Heart right ventricle (tissue), 16 donors: ENCODE data around the gene TSR1. TPM values are rescaled to one million over a fixed set of nuclear protein-coding genes. Genes with fewer than 3 reads are reported as not detected.
A peak's percentile ranks its signal among the peaks of the same experiment; 100 is the strongest.

Experiments
- ATAC-seq, 8 donors: fragments of 200-7000 bp; cut with Tn5 transposase; one replicate each; pipeline ENCODE4 v1.9.1; 2020; ENCODE audit warnings: mild to moderate bottlenecking in 8 of 8, moderate library complexity in 8 of 8, moderate number of reproducible peaks in 1 of 8
- DNase-seq, 2 donors: peaks; one replicate each; pipeline ENCODE4 v3.0.0-alpha.2; 2020
- H3K27ac ChIP-seq, 10 donors: fragments of 200-600 bp; sonication (generic) in 2 of 10; one replicate each; pipeline versions ENCODE4 v1.5.0 to v1.8.0; 2020 to 2022; ENCODE audit warnings: mild to moderate bottlenecking in 3 of 10
- H3K27me3 ChIP-seq, 7 donors: fragments of 200-600 bp; one replicate each; pipeline ENCODE4 v1.8.0; 2021 to 2022; ENCODE audit warnings: mild to moderate bottlenecking in 2 of 7
- H3K36me3 ChIP-seq, 9 donors: fragments of 200-600 bp; sonication (generic) in 1 of 9; one replicate each; pipeline versions ENCODE4 v1.5.0 to v1.8.0; 2020 to 2022; ENCODE audit warnings: mild to moderate bottlenecking in 2 of 9
- H3K4me1 ChIP-seq, 9 donors: fragments of 200-600 bp; sonication (generic) in 1 of 9; one replicate each; pipeline versions ENCODE4 v1.5.0 to v1.8.0; 2020 to 2022; ENCODE audit warnings: mild to moderate bottlenecking in 4 of 9
- H3K4me3 ChIP-seq, 10 donors: fragments of 200-600 bp; sonication (generic) in 2 of 10; one replicate each; pipeline versions ENCODE4 v1.5.0 to v1.8.0; 2020 to 2022; ENCODE audit warnings: mild to moderate bottlenecking in 7 of 10, moderate library complexity in 2 of 10
- H3K9me3 ChIP-seq, 11 donors: fragments of 200-600 bp in 10 of 11; sonication (generic) in 2 of 11; one replicate each; pipeline versions ENCODE4 v1.5.0 to v1.8.0; 2013 to 2022; ENCODE audit warnings: mild to moderate bottlenecking in 2 of 11, control low read depth in 1 of 11, moderate library complexity in 1 of 11
- WGBS, 2 donors: extraction: QIAGEN DNeasy Blood & Tissue Kit; methylation state at CpG; one replicate each; pipeline ENCODE4 v1.1.7; 2013; ENCODE audit warnings: inconsistent platforms in 1 of 2; 5-methylcytosine and 5-hydroxymethylcytosine counted together
- intact Hi-C, 10 donors: fragments of 100-400 bp; cut with DNase I; formaldehyde crosslinking; loops; one replicate each; pipeline versions ENCODE4 v1.11.1 to v1.14.2; 2022
- long read RNA-seq, 3 donors: library from polyadenylated mRNA; unstranded; transcript quantifications; one replicate each; pipeline ENCODE4 v2.0.0, GENCODE V29; 2020 to 2021
- polyA plus RNA-seq, 2 donors: library from polyadenylated mRNA; stranded (reverse); fragments of 200-250 nt; gene quantifications; one replicate each; pipeline ENCODE4 v1.2.3, GENCODE V29; 2013
- total RNA-seq, 10 donors: library from RNA; stranded (reverse); fragmentation: NEBNext Ultra II Directional in 3 of 10; extraction: Animal tissue kit (Norgen Biotek cat#: 25700) in 3 of 10; gene quantifications; one replicate each; pipeline versions ENCODE4 v1.2.1 to v1.2.4, GENCODE V29; 2021 to 2023
- TF ChIP-seq, protein P1 (sequence below), 9 donors: fragments of 200-600 bp; sonication (generic) in 2 of 9; IDR thresholded peaks; one replicate each; pipeline versions ENCODE4 v1.5.0 to v1.8.0; 2021 to 2022; ENCODE audit warnings: antibody characterized with exemption in 9 of 9, mild to moderate bottlenecking in 5 of 9, moderate library complexity in 1 of 9
- donor health status: Arrhythmogenic right ventricular cardiomyopathy.
- donor health status: ischemic (EF 13 %, LVEDD 7.1; RV severe dilation, severe dysfunction).
- donor health status: healthy with polysubstance abuse.
- donor health status: DM: no; HTN: yes; CAD: no.
- donor health status: DM: no; HTN: no; CAD: no.
- donor health status: ischemic (EF 25% LVEDD 6.9; RV normal size, moderate dysfunction).
- donor health status: ischemic (EF 25% LVEDD 5.7; RV mildly dilated, moderate dysfunction).
- donor health status: healthy.
- donor health status: DM: yes; HTN: yes; CAD: no.
- donor health status: Ischemic cardiomyopathy.
- donor health status: ischemic (EF 35%, LVEDD 5.7; RV mildly dilated, moderate dysfunction).
- donor health status: nonischemic (EF 11% LVEDD 7.7; RV severe dilation, severe dysfunction).
- donor health status: DM: yes; HTN: yes; CAD: no.
- donor health status: PGD.
- donor health status: ischemic (EF 29% LVEDD 5.4; RV normal size, mild dysfunction).
- donor health status: nonischemic (EF 23%, LVEDD 6.1; RV moderate dilation, normal function).

Gene TSR1
- total RNA-seq (10 to 100 TPM; 17.9 to 30.5 (median 23.4) TPM), polyA plus RNA-seq (10 to 100 TPM; 12.8 to 15.4 TPM)
- long read RNA-seq, donor 1, full-length matches to known transcripts, result 50 of 66 reads
- long read RNA-seq, donor 1, partial matches to known transcripts, result 7 of 66 reads
- long read RNA-seq, donor 1, other reads (novel, unspliced or antisense), result 9 of 66 reads
- long read RNA-seq, donor 2, full-length matches to known transcripts, result 63 of 78 reads
- long read RNA-seq, donor 2, partial matches to known transcripts, result 5 of 78 reads
- long read RNA-seq, donor 2, other reads (novel, unspliced or antisense), result 10 of 78 reads
- long read RNA-seq, donor 3, full-length matches to known transcripts, result 120 of 163 reads
- long read RNA-seq, donor 3, partial matches to known transcripts, result 17 of 163 reads
- long read RNA-seq, donor 3, other reads (novel, unspliced or antisense), result 26 of 163 reads

DNA sequence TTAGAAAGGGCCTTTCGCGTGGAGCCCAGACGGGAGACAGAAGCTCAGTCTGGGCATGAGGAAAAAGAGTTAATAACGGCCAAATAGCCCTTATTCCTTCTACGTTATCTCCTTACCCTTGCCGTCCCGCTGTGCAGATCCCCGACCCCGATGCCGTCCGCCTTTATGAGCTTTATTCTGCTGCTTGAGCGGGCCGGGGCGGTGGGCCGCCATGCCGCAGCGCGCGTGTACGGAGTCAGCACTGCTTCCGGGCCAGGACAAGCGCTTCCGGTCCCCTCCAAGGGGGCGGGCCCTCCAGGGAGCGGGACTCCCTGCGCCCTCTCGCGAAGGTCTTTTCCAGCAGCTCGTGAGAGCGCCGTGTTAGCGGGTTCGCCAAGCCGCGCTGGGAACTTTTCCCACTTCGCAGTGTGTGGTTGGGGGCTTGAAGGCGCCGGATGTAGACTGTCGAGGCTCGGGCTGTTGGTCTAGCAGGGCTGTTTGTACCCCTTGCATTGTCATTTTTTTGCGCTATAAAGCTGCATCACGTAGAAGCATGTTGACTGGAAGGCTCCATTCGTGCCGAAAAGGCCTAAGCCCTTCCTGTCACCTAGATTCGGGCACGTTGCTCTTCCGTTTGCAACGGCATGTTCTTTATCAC, at the start of gene TSR1:
TSS of gene TSR1 (minus strand) at position 243 of the 637 bp plus-strand sequence. CDS start at position 213, 30 bp downstream.
- peak within 1 kb of the TSS; percentile 63 to 92 (median 86) for H3K27ac ChIP-seq
- H3K27me3 ChIP-seq, result no peaks in the 10 kb centered on the region
- no peaks in the 10 kb centered on the region for H3K9me3 ChIP-seq
- peak within 1 kb of the TSS; percentile 63 to 97 (median 86) for H3K4me3 ChIP-seq
- ATAC-seq (peak; percentile 95 to 99 (median 97)), DNase-seq (peak; percentile 92)
- H3K4me1 ChIP-seq, result peaks cover 7 to 31% (median 25%) of the 10 kb centered on the region in 9 donors
- intact Hi-C loops, result no loop called here
- TF ChIP-seq, protein P1, sequence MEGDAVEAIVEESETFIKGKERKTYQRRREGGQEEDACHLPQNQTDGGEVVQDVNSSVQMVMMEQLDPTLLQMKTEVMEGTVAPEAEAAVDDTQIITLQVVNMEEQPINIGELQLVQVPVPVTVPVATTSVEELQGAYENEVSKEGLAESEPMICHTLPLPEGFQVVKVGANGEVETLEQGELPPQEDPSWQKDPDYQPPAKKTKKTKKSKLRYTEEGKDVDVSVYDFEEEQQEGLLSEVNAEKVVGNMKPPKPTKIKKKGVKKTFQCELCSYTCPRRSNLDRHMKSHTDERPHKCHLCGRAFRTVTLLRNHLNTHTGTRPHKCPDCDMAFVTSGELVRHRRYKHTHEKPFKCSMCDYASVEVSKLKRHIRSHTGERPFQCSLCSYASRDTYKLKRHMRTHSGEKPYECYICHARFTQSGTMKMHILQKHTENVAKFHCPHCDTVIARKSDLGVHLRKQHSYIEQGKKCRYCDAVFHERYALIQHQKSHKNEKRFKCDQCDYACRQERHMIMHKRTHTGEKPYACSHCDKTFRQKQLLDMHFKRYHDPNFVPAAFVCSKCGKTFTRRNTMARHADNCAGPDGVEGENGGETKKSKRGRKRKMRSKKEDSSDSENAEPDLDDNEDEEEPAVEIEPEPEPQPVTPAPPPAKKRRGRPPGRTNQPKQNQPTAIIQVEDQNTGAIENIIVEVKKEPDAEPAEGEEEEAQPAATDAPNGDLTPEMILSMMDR (IDR thresholded peaks at IDR 0.05), result peak in 7 of 9 donors; percentile 17 to 62 (median 39)
- H3K36me3 ChIP-seq, result peaks cover 0 to 49% (median 36%) of the 10 kb centered on the region in 9 donors
- 1% methylated on average over 48 of the region's 48 CpGs for WGBS, 2 donors

DNA sequence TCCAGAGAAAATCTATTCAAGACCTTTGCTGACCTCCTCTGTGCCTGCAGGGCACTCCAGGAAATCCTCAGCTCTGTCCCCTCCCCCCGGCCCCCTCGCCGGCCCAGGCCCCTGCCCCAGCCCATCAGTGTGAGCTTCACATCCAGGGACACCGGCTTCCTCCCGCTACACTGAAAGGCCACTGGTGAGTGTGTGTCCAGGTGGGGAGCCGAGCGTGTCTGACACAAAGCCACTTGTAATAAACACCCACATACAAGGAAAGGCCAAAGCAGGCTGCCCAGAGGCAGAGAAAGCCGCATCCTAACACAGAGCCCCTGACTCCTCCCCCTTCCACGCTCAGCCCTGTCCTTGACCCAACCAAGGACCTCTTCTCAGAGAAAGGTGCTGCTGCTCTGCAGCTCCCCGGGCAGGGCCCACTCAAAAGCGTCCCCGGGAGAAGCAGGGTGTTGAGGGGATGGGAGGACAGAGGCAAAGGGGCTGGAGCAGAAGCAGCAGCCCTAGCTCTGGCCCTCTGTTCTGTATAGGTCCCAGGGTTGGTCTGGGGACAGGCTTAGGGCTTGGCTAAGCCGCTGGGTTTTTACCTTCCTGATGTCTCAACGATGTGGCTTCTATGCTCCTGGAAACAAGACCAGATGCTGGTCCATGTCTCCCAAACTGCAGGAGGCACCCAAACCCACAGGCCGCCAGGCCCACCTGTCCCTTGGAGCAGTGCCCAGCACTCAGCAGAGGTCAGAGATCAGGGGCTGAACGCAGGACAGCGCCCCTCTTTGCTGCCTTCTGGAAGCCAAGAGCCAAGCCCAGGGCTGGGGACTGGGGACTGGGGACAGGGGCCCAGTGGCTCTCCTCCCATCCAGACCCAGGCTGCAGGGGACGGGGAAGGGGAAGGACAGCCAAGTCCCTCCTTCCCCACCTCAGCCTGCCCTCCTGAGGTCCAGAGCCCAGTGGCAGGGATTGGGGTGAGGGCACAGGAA, 49.3 kb upstream of the TSR1 start:
- Histone ChIP-seq H3K4me1 (peaks cover 6 to 39% (median 23%) of the 10 kb centered on the region in 9 donors), H3K27ac (peak overlapping the region in 1 of 10 donors; percentile 31), H3K27me3 (no peaks in the 10 kb centered on the region), H3K36me3 (peaks cover 0 to 56% (median 13%) of the 10 kb centered on the region in 9 donors), H3K9me3 (no peaks in the 10 kb centered on the region), H3K4me3 (no peak overlapping the region)
- ATAC-seq (no peak), DNase-seq (no peak)
- intact Hi-C loops, result loop anchor here in 1 of 10 donors (10.0 kb wide), 1 partner anchor 1659 kb away; no protein-coding TSS in a partner anchor
- 61 to 67% methylated on average over 18 of the region's 18 CpGs for WGBS, 2 donors
- TF ChIP-seq, protein P1 (IDR thresholded peaks at IDR 0.05), result no peak

DNA sequence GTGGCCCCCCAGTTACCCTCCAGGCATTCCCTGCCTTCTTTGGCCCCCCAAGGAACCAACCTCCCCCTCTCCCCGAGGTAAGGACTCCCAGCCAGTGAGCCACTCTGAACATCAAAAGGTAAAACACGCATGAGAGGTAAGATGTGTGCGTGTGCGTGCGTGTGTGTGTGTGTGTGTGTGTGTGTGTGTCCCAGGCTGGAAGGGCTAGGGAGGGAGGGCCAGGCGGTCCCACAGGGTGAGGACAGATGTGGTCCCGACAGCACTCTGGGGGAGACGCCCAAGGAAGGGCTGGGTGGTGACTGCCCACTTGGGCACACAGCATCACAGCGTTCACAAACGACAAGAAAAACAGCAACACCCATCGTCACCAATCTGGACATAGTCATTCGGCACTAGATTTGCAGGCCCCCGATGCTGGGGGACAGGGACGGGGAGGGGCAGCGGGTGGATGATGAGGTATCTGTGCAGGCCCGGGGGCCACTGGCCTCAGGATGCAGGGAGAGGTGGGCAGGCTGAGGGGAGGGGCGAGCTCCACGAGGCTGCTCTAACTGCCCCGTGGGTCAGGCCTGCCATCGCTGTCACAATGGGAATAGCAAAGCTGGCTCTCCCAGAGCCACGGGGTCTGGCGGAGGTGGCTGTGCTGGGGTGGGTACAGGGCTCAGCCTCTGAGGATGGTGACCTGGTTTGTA, 48.3 kb upstream of the TSR1 start:
- Histone ChIP-seq H3K4me3 (no peak overlapping the region), H3K36me3 (peaks cover 0 to 57% (median 15%) of the 10 kb centered on the region in 9 donors), H3K9me3 (no peaks in the 10 kb centered on the region), H3K27ac (peak overlapping the region in 1 of 10 donors; percentile 31), H3K4me1 (peaks cover 0 to 30% (median 14%) of the 10 kb centered on the region in 9 donors), H3K27me3 (no peaks in the 10 kb centered on the region)
- intact Hi-C loops, result loop anchor here in 1 of 10 donors (10.0 kb wide), 1 partner anchor 1660 kb away; no protein-coding TSS in a partner anchor
- TF ChIP-seq, protein P1 (IDR thresholded peaks at IDR 0.05), result no peak
- ATAC-seq (no peak), DNase-seq (no peak)
- WGBS, 2 donors, result 73% methylated on average over 22 of the region's 22 CpGs
